K562 (cell line): ENCODE measurements around the gene KIAA2012.

ENCODE experiments used
- CREM ChIP-seq: IDR thresholded peaks from 2 replicates; pipeline ENCODE4 v1.6.1; 2014; ENCODE audit warnings: antibody characterized with exemption, low read depth
- GABPB1 ChIP-seq: sonication (generic); formaldehyde crosslinking; IDR thresholded peaks from 2 replicates; pipeline ENCODE4 v1.8.0; 2022; ENCODE audit warnings: mild to moderate bottlenecking, missing genetic modification reagents
- RBBP5 ChIP-seq: fragments of 200-600 bp; sonication (generic); IDR thresholded peaks from 2 replicates; pipeline ENCODE4 v1.6.1; 2012; ENCODE audit warnings: borderline replicate concordance, mild to moderate bottlenecking, low read length, control low read depth, inconsistent platforms; ENCODE audit not compliant: insufficient read depth, poor library complexity, severe bottlenecking
- SIN3A ChIP-seq, 2 experiments: fragments of 150-350 bp in 1 of 2; IDR thresholded peaks; 2 replicates each; pipeline ENCODE4 v1.6.1; 2011 to 2016; ENCODE audit warnings: borderline replicate concordance in 2 of 2, low read depth in 2 of 2, low read length in 2 of 2, mild to moderate bottlenecking in 2 of 2, moderate library complexity in 2 of 2; ENCODE audit not compliant: control insufficient read depth in 1 of 2
- ZNF175 ChIP-seq: fragments of 200-800 bp; sonication (Bioruptor generic); IDR thresholded peaks from 2 replicates; pipeline ENCODE4 v1.6.1; 2016; ENCODE audit warnings: low read depth, mild to moderate bottlenecking, missing genetic modification characterization, missing compliant biosample characterization
- ZNF431 ChIP-seq: sonication (generic); formaldehyde crosslinking; IDR thresholded peaks from 2 replicates; pipeline ENCODE4 v1.8.0; 2022; ENCODE audit warnings: mild to moderate bottlenecking, missing genetic modification reagents
- ZNF584 ChIP-seq: fragments of 200-800 bp; sonication (Bioruptor generic); IDR thresholded peaks from 2 replicates; pipeline ENCODE4 v1.6.1; 2016; ENCODE audit warnings: low read depth, mild to moderate bottlenecking, missing genetic modification characterization, missing compliant biosample characterization
- TF ChIP-seq, protein P1 (sequence below): fragments of 250-450 bp; sonication (Bioruptor Pico); IDR thresholded peaks from 2 replicates; pipeline ENCODE4 v1.5.0; 2021

DNA sequence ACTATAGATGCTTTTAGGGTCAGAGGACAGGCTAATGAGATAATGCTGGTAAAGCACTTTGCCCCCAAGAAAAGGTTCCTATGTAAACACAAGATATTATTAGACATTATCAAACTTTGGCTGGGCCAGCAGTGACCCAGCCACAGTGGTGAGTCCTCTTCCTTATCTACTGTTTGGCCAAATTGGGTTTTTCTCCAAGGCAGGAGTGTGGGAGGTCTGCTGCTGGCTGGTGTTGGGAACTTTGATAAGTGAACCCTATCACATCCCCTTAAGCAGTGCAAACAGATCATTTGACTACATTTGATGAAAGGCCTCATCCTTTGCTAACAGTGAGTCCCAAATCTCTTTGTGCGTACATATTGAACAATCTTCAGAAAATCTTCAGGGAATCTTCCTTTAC is 23.2 kb upstream of the KIAA2012 start:
- TF ChIP-seq, protein P1, sequence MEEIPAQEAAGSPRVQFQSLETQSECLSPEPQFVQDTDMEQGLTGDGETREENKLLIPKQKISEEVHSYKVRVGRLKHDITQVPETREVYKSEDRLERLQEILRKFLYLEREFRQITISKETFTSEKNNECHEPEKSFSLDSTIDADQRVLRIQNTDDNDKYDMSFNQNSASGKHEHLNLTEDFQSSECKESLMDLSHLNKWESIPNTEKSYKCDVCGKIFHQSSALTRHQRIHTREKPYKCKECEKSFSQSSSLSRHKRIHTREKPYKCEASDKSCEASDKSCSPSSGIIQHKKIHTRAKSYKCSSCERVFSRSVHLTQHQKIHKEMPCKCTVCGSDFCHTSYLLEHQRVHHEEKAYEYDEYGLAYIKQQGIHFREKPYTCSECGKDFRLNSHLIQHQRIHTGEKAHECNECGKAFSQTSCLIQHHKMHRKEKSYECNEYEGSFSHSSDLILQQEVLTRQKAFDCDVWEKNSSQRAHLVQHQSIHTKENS, result no peak
- TF ChIP-seq RBBP5, result no peak
- TF ChIP-seq ZNF175 (CRISPR knock-in tag), result no peak
- TF ChIP-seq SIN3A (IDR thresholded peaks at IDR 0.05; ENCODE audit: borderline replicate concordance in 2 of 2, control insufficient read depth in 1 of 2, low read depth in 2 of 2, low read length in 2 of 2), result no peak
- no peak for TF ChIP-seq ZNF431
- TF ChIP-seq CREM, result no peak
- no peak for TF ChIP-seq GABPB1 (CRISPR knock-in tag)
- no peak for TF ChIP-seq ZNF584 (CRISPR knock-in tag)
